HG03442 (cell line): Measurements from ENCODE around the gene WNT9A.

Source experiments
- ATAC-seq: cut with Tn5 transposase; IDR thresholded peaks from one replicate; pipeline ENCODE4 v1.9.1; 2021; ENCODE audit warnings: mild to moderate bottlenecking, moderate library complexity; ENCODE audit not compliant: unreplicated experiment

Gene WNT9A

DNA sequence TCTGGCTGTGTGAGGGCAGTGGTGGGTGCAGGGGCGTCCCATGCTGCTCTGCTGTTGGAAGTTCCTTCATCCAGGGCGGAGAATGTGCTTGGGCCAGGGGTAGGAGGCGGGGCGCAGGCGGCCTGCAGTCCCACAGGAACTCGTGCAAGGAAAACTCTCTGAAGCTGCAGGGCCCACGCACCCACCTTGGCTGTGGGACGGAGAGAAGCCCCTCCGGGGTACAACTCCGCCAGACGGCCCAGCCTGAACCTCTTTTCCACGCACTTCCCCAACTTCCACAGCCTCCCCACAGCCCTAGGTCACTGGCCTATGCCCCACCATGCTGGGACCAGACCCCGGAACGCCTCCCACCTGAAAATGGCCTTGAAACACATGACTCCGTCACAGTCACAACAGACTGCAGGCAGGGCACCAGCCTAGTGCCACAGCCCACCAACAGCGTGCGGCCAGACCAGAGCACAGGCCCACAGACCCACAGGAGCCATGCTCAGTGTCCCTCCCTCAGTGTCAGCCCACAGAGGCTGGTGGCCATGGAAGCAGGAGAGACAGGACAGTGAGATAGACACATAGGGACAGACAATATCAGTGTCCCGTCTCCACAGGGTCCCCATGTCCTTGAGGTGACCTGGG lies 47.8 kb downstream of the WNT9A start:
- no peak for ATAC-seq

DNA sequence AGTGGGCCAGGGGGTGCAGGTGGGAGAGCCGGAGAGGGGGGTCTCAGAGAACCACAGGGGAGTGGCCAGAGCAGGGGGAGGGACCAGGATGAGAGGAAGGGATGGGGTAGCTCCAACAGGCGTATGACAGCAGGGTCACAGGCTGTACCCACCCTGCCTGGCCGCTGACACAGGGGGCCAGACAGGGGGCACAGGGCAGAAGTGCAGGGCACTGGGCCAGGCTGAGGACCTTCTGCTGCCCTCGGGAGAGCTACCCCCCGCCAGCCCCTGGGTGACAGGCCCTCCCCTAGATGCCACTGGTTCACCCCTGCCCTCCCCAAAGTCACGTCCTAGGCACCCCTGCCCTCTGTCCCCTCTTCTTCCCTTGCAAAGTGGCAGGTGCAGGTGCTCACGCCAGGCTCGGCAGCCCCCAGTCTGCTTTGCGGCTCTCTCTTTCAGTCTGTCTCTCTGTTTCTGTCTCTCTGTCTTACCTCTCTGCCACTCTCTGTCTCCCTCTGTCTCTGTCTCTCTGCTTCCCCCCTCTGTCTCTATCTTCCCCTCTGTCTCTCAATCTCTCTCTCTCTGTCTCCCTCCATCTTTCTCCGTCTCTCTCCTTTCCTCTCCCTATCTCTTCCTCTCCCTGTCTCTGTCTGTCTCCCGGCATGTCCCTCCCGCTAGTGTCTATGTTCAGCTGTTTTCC lies 48.5 kb downstream of the WNT9A start:
- no peak for ATAC-seq

DNA sequence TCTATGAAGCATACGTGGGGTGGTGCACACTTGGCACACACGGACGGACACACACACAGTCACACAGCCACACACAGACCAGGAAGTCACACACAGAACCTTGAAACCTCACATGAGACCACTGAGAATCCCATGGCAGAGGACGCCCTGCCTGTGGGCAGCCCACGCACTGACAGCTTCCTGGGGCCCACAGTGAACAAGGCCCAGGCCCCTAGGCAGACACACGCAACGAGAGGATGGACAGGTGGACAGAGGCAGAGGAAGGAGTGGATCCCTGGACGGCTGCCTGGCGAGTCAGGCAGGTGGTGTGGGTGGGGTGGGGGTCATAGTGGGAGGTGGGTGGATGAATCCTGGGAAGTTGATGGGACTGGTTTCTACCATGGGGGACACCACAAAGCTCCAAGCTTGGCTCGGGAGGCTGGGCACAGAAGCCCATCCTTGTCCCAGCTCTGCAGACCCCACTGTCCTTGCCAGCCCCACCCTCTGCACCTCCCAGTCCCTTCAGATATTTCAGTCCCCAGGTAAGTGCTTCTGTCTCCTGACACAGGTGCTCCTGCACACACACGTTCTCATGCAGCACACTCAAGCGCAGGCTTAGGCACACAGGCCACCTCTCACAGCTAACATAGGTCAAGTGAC lies 49.1 kb downstream of the WNT9A start:
- no peak for ATAC-seq

GRCh38 chr1:227897704-227898438 lies 49.9 kb downstream of the WNT9A start:
- ATAC-seq: no peak

DNA sequence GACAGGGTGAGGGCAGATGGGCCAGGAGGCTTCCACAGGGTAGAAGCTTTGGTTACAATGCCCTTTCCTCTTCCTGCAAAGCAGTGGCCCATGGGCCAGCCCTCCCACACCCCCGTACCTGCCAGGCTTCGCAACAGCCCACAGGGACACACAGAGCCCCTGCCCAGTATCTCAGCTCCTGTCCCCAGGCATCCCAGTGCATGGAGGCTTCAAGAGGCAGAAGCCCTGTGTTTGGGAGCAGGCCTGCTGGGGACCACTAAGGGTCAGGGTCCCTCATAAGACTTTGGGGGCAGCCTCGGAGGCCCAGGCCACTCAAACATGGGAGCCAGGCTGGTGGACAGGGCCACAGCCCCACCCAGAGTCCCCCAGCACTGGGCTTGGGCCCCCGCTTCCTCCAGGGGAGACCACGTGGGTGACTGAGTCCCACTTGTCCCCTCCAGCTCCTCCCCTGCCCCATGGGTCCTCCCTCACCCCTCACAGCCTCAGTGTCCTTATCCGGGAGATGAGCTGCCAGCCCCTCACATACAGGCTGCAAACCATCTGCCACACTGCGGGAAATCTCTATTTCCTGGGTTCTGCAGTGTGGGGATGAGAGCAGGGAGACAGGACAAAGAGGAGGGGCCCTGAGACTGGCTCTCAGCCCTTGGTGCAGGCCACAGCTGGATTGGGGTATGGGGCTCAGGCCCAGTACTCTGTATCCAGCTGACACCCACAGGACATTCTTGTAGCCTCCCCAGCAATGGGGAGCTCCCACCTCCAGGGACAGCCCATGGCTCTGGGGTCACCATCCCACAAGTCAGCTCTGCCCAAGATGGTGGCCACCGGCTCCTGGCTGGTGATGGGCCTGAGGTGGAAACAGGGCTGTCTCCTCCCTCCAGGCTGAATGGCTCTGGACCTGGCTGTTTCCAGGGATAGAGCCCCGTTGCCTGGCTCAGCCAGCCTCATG lies 50.7 kb downstream of the WNT9A start:
- ATAC-seq: no peak

GRCh38 chr1:227895828-227896685 lies 51.7 kb downstream of the WNT9A start:
- ATAC-seq: no peak

- no peak for ATAC-seq
Measured at GRCh38 chr1:227894831-227895451, 52.8 kb downstream of the WNT9A start.

DNA sequence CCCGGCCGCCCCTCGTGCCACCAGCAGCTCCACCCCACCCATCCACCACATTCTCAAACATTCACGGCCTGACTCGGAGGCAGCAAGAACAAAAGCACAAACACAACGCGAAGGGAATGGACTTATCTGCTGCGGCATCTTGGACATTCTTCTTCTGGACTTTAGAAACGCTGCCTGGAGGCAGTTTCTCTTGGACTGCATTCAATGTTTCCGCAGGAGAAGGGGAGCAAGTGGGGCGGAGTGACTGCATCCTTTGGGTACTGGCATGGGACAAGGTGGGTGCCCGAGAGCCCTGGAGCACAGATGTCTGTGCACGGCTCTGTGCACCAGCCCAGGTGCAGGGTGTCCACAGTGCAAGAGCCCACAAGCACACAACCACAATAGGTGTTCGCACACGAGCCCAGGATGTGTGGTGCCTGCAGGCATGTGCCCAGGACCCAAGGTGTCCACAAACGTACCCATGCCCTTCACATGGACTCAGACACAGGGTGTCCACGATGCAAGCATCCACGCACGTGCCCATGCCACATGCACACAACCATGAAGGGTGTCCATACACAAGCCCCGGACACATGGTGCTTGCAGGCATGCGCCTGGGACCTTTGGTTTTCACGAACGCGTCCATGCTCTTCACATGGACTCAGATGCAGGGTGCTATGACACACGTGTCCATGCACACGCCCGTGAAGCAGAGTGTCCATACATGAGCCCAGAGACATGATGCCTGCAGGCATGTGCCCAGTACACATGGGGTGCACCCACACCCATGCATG lies 53.6 kb downstream of the WNT9A start:
- ATAC-seq: no peak

- no peak for ATAC-seq
Measured at GRCh38 chr1:227893300-227893948, 54.3 kb downstream of the WNT9A start.

- no peak for ATAC-seq
Measured at GRCh38 chr1:227892489-227893299, 55.0 kb downstream of the WNT9A start.

DNA sequence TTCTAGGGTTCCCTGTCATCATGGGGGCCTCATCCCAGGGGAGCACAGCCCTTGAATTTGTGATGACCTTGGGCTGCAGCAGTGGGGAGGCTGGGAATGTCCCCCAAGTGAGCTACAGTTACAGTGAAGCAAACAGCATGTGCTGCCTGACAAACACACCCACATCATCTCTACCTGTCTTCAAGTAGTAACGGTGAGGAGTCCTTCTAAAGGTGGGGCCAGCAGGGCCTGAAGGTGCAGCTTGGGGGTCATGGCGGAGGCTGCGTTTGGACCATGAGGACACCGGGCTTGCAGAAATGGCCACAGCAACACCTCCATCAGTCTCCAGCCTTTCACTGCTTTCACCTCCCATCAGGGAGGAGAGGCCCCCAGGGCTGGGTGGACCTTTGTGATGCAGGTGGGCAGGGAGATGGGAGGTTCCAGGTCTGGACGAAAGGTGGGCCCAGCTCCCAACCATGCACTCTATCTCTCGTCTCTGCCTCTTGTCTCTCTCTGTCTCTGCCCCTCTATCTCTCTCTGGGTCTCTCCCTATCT lies 55.7 kb downstream of the WNT9A start:
- ATAC-seq: no peak

DNA sequence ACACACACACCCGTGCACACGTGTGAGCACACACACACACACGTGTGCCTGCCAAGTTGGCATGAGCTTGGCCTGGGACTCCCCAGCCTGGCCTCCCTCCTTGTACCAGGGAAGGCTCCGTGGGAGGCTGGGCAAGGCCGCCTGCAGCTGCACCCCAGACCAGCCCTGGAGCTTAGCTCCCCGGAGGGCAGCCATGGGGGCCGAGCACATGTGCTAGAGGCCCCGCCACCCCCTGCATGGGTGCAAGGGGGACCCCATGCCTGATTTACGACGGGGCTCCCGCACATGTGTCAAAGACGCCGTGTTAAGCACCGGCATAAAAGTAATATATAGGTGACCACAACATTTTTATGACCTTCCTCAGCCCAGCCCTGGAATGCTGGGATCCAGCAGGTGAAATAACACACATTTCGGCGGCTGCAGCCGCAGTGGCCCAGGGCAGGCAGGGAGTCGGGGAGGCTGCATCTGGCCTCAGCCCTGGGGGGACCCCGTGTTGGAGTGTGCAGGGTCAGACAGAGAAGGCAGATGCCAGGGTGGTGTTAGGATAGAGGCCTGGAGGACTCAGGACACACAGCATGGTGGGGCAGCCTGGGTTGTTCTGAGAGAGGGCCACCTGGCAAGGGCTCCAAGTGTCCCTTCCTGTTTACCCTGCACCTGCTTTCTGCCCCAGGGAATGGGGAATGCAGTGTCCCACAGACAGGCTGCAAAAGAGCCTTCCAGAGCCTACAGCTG lies 56.3 kb downstream of the WNT9A start:
- ATAC-seq: no peak

DNA sequence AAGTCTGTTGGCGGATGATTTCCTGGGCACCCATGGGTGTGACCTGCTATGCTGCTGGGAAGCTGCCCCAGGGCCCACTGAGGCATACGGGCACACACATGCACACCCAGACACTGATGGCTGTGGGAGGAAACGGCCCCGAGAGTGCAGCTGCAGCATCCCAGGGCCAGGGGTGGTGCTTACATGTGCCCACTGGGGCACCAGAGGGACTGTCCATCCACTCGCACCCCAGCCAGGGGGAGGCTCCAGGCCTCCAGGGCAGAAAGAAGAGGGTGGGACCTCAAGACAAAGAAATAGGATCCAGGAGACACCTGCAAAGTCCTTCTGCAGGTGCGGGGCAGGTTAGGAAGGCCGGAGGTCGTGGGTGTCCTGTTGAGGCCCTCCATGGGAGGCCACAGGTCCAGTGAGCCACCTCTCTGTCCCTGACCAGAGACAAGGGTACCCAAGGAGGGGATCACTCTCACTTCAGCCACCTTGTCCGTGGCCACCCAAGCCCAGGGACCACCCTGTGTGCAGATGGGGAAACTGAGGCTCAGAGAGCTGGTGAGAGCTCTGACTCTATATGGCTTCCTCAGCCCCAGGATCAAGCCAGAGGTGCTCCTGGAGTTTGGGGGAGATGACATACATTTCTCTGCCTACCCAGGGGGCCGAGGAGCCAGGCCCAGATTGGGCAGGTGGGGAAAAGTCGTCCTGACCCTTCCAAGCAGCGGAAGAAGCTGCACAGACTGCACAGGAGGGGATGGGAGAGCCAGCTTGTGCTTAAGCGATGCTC lies 57.1 kb downstream of the WNT9A start:
- no peak for ATAC-seq

GRCh38 chr1:227889863-227890405 lies 57.8 kb downstream of the WNT9A start:
- no peak for ATAC-seq
